8988T (cell line): ENCODE data around the gene COL3A1.

ENCODE experiments used
- DNase-seq: peaks from one replicate; pipeline ENCODE4 v3.0.0; 2011

Gene COL3A1

DNA sequence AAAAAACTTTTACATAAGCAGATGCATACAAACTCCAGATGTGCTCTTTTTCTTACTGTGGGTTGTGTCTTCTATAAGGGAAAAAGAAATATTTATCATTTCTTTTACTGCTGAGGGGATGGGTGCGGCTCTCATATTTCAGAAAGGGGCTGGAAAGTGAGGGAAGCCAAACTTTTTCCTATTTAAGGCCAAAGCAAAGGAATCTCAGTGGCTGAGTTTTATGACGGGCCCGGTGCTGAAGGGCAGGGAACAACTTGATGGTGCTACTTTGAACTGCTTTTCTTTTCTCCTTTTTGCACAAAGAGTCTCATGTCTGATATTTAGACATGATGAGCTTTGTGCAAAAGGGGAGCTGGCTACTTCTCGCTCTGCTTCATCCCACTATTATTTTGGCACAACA lies at the start of gene COL3A1:
TSS of gene COL3A1 (plus strand) at position 210 of the 400 bp plus-strand sequence. CDS start at position 327, 117 bp downstream.
- no peak for DNase-seq

DNA sequence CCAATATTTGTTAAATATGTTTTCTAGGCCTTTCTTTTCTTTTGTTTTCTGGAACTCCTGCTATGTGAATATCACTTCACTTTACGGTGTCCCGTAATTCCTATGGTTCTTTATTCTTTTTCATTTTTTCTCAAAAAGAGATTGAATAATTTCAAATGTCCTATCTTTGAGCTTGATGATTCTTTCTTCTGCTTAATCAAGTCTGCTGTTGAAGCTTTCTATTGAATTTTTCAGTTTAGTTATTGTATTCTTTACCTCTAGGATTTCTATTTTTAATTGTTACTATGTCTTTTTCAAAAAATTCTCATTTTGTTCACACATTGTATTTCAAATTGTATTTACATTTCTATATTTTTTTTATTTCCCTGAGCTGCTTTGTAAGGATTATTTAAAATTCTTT lies 45.5 kb upstream of the COL3A1 start:
- DNase-seq: no peak

GRCh38 chr2:188931361-188931760 lies 42.8 kb upstream of the COL3A1 start:
- no peak for DNase-seq

DNA sequence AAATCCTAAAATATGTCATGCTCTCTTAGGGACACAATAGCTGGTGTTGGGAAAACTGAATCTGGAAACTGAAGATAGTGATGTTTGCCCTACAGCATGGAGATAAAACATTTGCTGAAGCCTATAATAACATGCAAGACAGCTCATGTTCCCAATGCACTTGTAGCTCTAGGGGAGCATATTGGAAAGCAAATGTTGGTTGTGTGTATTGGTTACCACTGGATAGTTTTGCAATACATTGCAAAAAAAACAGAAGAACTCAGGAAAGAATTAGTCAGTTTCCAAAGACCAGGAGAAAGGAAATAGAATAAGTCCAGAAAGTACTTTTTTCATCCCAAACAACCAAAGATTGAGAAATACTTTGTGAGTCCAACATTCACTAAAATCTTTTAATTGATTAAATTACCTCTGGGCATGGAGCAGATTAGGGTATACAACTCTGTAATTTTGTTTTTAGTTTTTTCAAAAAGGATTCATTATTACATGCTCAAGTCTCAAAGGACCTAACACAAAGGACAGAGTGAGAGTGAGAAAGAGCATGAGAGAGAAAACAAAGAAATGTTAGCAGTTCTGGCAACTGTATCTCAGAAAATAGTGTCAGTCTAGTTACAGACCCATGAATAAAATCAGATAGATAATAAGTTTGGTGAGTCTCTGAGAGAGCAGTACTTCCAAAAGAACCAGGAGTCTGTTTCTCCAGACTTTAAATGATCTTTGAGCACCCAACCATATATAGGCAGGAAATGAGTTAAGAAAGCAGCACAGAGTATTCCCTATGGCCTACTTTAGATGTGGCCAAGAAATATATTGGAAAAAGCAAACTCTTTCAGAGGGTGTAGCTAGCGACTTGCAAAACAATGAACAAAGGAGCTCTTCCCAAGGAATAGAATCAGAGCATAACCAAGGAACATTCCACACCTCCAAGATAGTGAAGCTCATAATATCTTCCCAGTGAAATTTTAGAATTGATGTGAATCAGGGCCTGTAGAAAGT lies 36.6 kb upstream of the COL3A1 start:
- DNase-seq: no peak

- DNase-seq: no peak
These were observed 34.0 kb upstream of the COL3A1 start for GRCh38 chr2:188940171-188940570.

DNA sequence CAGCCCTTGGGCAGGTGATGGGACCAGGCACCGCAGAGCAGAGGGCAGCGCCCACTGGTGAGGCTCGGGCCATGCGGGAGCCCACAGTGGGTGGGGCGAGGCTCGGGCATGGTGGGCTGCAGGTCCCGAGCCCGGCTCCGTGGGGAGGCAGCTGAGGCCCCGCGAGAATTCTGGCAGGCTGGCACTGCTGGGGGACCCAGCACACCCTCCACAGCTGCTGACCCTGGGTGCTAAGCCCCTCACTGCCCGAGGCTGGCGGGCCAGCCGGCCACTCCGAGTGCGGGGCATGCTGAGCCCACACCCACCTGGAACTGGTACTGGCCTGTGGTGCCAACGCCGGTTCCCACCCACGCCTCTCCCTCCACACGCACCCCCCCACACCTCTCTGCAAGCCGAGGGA lies 29.7 kb upstream of the COL3A1 start:
- no peak for DNase-seq

- DNase-seq: no peak
These were observed 24.9 kb upstream of the COL3A1 start for GRCh38 chr2:188949046-188949818.

GRCh38 chr2:188952901-188953300 lies 21.3 kb upstream of the COL3A1 start:
- DNase-seq: no peak

DNA sequence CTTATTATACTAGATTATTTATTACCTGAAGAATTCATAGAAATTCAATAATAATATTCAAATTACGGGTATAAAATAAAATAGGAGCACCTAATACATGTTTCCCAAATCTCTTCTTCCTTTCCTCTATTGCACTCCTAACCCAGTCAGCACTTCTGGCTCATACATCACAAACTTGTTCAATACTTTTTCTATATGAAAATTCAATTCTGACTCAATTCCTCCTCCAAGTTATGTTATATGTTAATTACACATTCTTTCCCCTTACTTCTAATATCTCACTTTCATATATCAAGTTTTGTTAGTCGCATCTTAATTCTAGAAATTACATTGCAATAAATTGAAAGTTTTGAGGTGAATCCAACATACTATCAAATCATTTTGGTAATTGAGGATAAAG lies 17.9 kb upstream of the COL3A1 start:
- DNase-seq: no peak

- no peak for DNase-seq
These were observed 17.2 kb upstream of the COL3A1 start for GRCh38 chr2:188956961-188957360.

- DNase-seq: no peak
These were observed 16.5 kb upstream of the COL3A1 start for GRCh38 chr2:188957646-188958045.

GRCh38 chr2:188963741-188964140 lies 10.4 kb upstream of the COL3A1 start:
- no peak for DNase-seq

- no peak for DNase-seq
These were observed 9.1 kb upstream of the COL3A1 start for GRCh38 chr2:188964976-188965546.

DNA sequence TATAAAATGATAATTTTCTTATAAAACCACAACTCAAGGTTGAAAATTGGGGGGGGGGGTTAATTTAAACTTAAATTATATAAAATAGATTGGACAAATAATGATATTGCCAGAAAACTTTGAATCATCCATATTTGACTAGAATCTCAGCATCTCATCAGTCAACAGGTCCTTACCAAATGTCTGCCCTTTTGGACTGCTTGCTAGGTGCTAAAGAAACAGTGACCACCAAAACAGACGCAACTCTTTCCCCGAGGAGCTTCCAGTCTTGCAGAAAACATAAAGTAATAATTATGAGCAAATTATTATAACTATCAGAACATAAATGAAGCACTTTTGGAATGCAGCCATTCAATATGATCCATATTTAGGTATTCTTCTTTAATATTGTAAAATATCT lies 8.6 kb upstream of the COL3A1 start:
- no peak for DNase-seq

DNA sequence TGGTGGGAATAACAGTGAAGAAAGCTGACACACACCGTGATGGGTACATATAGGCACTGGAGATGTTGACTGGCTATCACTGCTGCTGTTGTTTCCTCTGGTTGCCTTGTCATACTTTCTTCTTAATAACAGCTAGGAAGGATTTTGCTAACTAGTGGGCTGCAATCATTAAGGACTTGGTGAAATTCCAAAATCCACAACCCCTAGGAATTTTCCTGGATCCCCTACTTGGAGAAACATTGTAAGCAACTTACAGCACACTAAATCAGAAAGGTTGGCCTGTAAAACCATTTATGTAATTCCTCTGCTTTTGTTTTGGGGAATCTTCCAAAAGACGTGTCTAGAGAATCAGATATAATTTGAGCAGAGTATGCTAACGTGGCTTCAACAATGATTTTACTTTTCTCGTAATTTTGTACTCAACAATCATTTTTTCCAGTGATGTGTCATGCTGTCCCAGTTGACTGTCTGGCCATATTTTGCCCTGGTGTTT lies 8.0 kb upstream of the COL3A1 start:
- no peak for DNase-seq

- DNase-seq: no peak
These were observed 7.3 kb upstream of the COL3A1 start for GRCh38 chr2:188966728-188967440.

- DNase-seq: no peak
These were observed 4.9 kb upstream of the COL3A1 start for GRCh38 chr2:188969236-188969635.

- no peak for DNase-seq
These were observed 4.5 kb upstream of the COL3A1 start for GRCh38 chr2:188969651-188970050.

DNA sequence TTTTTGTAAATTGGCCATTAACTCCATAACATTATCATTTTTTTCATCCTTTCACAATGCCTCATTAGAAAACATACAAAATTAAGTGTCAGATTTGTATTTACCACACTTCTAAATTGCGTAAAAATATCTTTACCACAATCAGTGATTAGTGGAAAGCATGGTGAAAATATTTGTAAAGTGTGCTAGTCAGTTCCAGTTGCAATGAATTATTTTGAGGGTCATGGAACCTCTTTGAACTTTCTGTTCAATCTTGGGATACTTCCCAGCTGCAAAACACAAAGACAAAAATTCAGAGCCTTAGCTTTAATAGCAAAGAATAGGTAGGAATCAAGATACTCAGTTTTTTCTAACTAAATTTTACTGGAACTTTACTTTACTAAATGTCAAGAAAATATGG lies 4.0 kb upstream of the COL3A1 start:
- no peak for DNase-seq

- no peak for DNase-seq
These were observed 2.7 kb upstream of the COL3A1 start for GRCh38 chr2:188971432-188971861.

DNA sequence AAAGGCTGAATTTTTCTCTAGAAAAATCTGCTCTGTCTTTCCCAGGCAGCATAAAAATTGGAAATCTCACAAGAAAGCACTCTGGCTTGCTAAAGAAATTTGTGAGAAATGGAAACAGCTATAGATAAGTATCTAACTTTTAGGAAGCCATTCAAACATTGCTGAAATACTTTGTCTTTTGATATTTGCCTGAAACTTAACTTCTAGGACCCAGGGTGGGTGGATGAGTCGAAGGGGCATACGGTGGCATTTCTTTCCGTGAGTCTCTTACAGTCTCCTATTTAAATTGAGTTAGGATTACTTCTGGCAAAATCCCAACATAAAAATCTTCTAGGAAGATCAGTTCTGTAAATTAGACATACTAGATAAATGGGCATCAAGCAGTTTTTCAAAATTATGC lies 532 bp upstream of the COL3A1 start:
- no peak for DNase-seq

- no peak for DNase-seq
These were observed 1.4 kb downstream of the COL3A1 start for GRCh38 chr2:188975497-188976102.
